Gastrocnemius medialis (tissue), 4 donors: Measurements from ENCODE around the gene MARCHF4.

Experiments
- POLR2A ChIP-seq, 2 donors: fragments of 450-650 bp; IDR thresholded peaks; one replicate each; pipeline ENCODE4 v1.6.1; 2017; ENCODE audit warnings: antibody characterized with exemption in 2 of 2, mild to moderate bottlenecking in 2 of 2, moderate library complexity in 2 of 2
- TF ChIP-seq, protein P1 (sequence below), 5 experiments: fragments of 450-650 bp in 3 of 5; fragments of 200-600 bp in 2 of 5; sonication (generic) in 2 of 5; IDR thresholded peaks in 4 of 5; conservative IDR thresholded peaks in 1 of 5; 1 replicate in 4 of 5; 2 replicates in 1 of 5; pipeline ENCODE4 v1.5.1; 2016 to 2019; ENCODE audit warnings: antibody characterized with exemption in 5 of 5, mild to moderate bottlenecking in 3 of 5, moderate library complexity in 3 of 5

- TF ChIP-seq, protein P1, sequence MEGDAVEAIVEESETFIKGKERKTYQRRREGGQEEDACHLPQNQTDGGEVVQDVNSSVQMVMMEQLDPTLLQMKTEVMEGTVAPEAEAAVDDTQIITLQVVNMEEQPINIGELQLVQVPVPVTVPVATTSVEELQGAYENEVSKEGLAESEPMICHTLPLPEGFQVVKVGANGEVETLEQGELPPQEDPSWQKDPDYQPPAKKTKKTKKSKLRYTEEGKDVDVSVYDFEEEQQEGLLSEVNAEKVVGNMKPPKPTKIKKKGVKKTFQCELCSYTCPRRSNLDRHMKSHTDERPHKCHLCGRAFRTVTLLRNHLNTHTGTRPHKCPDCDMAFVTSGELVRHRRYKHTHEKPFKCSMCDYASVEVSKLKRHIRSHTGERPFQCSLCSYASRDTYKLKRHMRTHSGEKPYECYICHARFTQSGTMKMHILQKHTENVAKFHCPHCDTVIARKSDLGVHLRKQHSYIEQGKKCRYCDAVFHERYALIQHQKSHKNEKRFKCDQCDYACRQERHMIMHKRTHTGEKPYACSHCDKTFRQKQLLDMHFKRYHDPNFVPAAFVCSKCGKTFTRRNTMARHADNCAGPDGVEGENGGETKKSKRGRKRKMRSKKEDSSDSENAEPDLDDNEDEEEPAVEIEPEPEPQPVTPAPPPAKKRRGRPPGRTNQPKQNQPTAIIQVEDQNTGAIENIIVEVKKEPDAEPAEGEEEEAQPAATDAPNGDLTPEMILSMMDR (IDR thresholded peaks at IDR 0.05 in 4 of 5, conservative IDR thresholded peaks at IDR 0.05 in 1 of 5) = no peak
- TF ChIP-seq POLR2A (IDR thresholded peaks at IDR 0.05) = no peak
These were observed 9.6 kb downstream of the MARCHF4 start for GRCh38 chr2:216362730-216363129.
